GM18498 (cell line): Measurements from ENCODE around the gene KCNC4.
A peak's percentile ranks its signal among the peaks of the same experiment; 100 is the strongest.

Source experiments
- ATAC-seq: cut with Tn5 transposase; IDR thresholded peaks from one replicate; pipeline ENCODE4 v1.9.1; 2021; ENCODE audit warnings: mild to moderate bottlenecking, moderate library complexity; ENCODE audit not compliant: unreplicated experiment

KCNC4 gene

GRCh38 chr1:110188035-110188618, 22.0 kb upstream of the KCNC4 start:
- no peak for ATAC-seq

DNA sequence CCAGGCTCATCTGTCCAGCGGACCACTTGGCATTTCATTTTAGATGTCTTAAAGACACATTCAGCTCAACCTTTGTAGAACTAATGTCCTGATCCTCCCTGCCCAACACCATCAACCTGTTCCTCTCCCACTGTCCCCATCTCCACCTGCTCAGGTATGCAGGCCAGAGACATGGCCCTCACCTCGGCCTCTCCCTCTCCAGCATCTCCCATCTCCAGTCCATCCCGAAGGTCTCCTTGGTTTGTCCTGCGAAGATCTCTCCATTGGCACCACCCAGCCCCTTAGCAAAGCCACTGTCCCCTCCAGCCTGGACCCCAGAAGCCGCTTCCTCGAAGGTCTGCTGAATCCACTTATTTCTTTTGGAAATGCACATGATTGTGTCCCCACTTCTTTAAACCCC, 20.9 kb upstream of the KCNC4 start:
- no peak for ATAC-seq

DNA sequence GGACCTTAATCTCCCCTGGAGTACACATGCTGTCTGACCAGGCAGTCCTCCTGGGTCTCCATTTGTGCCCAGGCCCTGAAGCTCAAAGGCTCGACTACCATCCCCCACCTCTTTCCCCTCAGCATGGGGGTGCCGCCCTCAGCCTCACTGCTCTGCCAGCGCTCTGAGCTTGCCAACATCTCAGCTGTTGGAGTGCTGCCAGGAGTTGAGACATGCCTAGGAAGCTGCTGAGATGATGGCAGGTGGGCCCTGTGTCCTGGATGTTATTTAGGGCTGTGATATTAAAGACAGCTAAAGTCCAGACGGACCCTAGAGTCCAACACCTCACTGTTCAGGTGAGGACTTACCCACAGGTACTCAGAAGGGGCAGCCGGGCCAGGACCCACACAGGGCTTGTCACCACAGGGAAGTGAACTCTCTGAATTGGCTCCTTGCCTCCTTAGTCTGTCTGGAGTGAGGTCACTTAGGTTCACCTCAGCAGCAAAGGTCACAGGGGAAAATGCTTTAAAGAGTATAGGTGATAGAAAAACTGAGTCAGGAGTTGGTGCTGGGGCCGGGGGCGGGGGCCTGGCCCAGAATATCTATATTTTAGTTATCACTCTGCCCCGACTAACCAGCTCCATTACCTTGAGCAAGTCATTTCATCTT, 19.7 kb upstream of the KCNC4 start:
- ATAC-seq = no peak

DNA sequence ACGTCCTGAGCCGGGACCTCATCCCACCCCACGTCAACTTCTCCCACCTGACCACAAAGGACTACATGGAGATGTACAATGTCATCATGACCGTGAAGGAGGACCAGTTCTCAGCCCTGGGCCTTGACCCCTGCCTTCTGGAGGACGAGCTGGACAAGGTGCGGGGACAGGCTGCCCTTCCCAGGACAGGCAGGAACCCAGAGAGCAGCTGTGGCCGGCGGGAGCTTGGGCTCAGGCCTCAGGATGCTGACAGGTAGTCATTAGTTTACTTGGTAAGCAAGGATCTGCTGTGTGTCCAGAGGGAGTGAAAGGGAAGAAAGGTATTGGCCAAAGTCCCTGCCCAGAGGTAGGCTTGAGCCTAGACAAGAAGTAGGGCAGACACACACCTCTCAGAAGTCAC, 17.6 kb upstream of the KCNC4 start:
- ATAC-seq = no peak

DNA sequence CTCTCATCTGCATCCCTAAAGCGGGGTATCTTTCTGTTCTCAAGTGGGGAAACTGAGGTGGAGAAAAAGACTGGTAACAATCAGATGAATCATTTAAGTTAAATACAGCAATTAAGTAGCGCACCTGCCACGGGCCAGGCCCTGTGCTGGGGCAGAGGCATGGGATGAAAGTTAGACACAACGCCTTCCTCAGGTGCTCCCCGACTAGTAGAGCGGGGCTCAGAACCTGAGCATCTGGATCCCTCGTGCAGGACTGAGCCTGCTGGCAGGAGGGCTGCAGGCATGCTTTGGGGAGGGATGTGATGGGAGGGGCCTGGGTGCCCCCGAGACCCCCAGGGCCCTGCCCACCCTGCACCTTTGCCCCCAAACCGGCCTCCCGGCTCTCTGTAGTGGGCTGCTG, 14.9 kb upstream of the KCNC4 start:
- no peak for ATAC-seq

DNA sequence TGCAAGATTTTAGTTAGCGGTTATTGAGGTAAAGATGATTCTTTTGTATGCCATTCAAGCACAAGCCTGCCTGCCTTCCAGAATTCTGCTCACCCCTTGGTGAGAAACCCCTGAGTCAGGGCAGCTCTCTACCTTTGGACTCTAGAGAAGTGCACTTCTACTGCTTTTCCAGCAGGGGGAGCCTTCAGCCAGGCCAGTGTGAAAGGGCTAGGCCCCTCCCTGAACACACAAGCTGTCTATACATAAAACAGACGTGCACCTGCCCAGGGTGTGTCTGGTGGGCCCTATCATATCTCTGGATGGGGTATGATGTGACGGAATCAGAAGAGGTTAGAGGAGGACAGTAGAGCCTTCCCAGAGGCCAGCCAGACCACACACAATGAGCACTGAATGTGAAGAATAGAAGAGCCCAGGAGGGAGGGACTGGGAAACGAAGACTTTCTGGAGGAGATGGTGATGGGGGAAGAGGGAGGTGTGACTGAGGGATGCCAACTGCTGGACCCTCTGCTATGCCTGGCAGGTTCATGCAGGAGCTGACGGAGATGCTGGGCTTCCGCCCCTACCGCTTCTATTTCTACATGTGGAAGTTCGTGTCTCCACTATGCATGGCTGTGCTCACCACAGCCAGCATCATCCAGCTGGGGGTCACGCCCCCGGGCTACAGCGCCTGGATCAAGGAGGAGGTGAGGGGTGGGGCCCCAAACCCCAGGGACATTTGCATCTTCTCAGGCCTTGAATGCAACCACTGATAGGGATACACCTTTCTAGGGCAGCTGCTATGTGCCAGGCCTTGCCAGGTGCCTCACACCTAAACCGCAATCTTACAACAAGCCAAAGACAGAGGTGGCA, 13.0 kb upstream of the KCNC4 start:
- peak; percentile 70 for ATAC-seq

DNA sequence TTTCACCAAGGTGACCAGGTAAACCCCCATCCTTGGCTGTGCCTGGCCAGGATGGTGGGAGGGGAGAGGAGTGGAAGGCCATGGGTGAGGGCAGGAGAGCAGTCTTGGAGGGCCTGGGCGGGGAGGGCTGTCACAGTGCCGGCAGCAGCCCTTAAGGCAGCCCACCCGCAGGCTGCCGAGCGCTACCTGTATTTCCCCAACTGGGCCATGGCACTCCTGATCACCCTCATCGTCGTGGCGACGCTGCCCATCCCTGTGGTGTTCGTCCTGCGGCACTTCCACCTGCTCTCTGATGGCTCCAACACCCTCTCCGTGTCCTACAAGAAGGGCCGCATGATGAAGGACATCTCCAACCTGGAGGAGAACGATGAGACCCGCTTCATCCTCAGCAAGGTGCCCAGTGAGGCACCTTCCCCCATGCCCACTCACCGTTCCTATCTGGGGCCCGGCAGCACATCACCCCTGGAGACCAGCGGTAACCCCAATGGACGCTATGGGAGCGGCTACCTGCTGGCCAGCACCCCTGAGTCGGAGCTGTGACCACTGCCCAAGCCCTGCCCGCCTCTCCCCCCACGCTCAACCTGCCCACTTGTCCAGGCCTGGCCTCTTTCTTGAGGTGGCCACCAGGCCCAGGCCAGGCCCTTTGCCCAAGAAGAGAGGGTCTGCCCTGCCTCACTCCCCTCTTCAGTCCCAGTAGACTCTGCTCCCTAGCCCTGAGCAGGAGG, 12.0 kb upstream of the KCNC4 start:
- ATAC-seq = no peak

- ATAC-seq = no peak
Observed at GRCh38 chr1:110198746-110199145, 11.4 kb upstream of the KCNC4 start.

DNA sequence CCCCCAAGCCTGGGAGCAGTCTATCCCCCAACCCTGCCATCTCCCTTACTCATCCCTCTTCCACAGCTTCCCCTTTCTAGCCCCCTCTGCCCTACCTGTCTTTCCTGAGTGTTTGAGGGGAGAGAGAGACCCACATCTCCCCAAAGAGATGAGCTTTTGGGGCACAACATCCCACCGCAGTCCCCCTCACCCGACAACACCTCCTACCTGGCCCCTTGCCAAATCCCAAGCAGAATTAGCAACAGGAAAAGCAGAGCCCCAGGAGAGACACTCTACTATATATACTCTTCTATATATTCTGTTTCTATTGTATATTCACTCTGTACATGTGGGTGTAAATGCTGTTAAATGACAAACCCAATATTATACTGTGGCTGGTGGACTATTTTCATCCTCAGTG, 9.9 kb upstream of the KCNC4 start:
- no peak for ATAC-seq

DNA sequence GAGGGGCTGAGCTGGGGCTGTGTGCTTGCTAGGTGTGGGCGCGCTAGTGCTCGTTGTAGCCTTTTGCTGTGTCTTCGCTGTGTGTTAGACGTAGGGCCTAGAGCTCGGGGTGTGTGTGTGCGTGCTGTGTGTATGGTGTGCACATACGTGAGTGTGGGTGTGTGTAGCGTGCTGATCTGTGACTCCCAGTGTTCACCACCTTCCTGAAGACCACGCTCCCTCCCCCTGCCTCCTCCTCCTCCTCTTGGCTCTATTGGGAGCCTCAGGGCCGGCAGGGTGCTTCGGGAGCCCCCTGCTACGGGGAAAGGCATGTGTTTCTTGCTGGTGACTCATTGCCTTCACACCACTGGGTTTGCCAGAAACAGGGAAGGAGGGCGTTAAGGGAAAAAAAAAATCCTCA, 9.4 kb upstream of the KCNC4 start:
- no peak for ATAC-seq

GRCh38 chr1:110201157-110201825, 8.8 kb upstream of the KCNC4 start:
- ATAC-seq = no peak

GRCh38 chr1:110203021-110203661, 7.0 kb upstream of the KCNC4 start:
- ATAC-seq = no peak

DNA sequence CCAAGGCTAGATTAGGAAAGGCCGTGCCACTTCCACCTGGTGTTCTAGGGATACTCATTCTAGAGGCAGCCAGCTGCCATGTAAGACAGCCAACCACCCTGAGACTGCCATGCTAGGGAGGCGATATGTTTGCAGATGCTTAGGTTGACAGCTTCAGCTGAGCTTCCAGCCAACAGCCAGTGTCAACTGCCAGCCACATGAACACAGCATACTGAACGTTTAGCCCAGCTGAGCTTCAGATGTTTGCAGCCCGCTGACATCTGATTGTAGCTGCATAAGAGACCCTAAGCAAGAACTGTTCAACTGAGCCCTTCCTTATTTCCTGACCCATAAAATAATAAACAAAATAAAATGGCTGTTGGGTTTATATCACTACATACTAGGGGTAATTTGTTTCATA, 5.0 kb upstream of the KCNC4 start:
- ATAC-seq = no peak

DNA sequence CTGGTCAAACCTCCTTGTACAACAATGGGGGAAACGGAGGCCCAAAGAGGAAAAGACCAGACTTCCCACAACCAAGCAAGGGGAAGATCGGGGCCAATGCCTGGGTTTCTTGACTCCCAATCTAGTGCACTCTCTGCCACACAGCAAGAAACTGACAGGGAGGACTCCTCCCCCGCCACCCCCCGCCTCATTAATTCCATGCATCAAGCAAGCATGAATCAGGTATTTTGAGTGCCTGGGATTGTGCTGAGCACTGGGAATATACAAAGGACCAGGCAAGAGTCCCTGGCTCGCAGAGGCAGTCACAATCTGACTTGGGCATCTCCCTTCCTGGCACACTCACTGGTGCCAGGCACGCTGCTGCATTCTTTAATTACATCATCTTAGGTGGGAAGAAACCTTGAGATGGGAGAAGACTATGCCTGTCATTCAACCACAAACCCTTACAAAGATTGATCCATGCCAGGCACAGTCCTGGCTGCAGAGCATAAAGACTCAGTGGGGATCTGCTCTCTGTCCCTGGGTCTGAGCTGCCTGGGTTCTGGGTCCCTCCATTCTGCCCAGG, 4.4 kb upstream of the KCNC4 start:
- ATAC-seq = no peak

DNA sequence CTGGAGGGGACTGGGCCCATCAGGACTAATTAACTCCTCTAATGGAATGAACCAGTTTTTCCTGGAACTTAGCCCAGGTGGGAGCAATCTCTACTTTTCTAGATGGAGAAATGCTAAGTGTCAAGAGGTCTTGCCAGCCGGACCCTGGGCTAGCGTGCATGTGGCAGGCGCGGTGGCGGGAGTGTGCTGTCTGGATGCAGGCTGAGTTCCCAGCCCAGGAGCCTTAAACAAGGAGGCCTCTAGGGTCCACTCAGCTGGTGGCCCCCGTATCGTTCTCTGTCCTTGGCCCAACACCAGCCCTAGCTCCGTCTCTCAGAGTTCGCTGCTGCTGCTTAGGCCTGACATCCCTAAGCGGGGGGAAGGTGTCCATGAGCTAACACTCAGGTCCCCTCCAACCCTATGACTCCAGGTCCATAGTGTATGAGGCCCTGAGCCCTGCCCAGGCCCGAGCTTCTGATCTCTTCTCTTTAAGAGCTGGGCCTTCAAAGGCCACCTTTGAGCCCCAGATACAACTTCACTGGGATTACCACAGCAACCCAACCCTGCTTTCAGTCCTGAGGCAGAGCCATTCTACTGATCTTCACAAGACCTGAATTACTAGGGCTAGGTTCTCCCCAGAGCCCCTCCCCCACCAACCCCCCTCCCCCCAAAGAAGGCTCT, 3.7 kb upstream of the KCNC4 start:
- ATAC-seq = no peak

DNA sequence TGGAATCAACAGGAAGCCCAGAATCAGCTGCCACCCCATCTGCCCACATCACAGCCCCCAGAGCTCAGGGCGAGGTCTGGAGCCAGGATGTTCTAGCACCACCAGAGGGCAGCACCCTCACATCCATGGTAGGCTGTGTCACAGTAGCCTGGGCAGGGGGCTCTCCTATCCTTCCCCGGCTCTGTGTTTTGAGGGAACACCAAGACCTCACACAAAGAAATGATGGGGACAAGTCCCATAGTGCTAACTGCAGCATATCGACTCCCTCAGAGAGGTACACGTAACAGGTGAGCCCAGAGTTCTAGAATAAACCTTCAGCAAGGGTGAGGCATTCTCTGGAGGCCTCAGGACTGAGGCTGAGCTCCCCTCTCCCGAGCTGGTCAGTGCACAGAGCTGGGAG, 2.3 kb upstream of the KCNC4 start:
- no peak for ATAC-seq

DNA sequence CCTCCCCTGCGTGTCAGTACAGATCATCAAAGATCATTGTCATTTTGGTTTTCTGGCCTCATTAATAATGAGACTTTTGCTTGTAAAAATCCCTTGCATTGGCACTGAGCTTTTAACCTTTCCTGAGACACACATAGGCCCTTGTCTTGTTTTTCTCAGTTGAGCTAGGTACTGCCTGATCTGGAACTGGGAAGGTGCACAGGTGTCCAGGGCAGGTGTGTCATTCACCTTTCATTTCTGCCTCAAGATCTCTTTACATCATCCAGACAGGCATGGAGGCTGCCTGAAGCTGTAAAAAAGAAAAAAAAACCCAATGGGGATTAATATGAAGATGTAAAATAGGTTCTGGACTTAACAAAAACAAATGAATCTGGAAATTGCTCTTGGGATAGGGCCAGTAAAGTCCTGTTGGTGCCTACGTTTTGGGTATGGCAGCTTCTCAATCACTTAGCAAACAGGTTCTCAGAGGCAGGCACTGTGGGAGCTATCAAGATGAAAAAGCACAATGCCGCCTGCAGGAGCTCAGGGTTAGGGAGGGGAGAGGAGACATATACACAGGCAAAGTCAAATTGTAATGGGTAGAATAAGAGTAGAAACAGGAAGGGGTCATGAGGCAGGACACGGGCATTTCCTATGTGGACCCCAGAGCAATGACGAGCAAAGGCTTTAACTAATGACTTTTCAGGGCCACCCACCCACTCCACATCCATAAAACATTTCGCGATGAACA, 1.0 kb upstream of the KCNC4 start:
- ATAC-seq = no peak

GRCh38 chr1:110210604-110211495, 736 bp downstream of the KCNC4 start:
- ATAC-seq = peak; percentile 35
